Measurements from ENCODE around the gene DTNA. TPM values are rescaled to one million over a fixed set of nuclear protein-coding genes. Genes with fewer than 3 reads are reported as not detected.

Gene DTNA
- total RNA-seq, 1 experiment from 2014 or later: 9.6 TPM

GRCh38 chr18:34740101-34740500, 30.0 kb downstream of the DTNA start:
- ChIA-PET POLR2A (no interaction called here), CTCF (no interaction called here), RAD21 (ENCODE audit: low non-redundant PET in 1 of 2, low total read pairs in 2 of 2, uncharacterized antibody in 2 of 2, unreplicated experiment in 2 of 2) (no interaction called here)
- Histone ChIP-seq H3K4me2 (ENCODE audit: low read length) (no peak overlapping the region), H3K9me3 (ENCODE audit: control insufficient read depth in 1 of 2, insufficient read depth in 1 of 2, low read depth in 1 of 2, low read length in 2 of 2) (no peaks in the 10 kb centered on the region), H2AFZ (ENCODE audit: low read depth, low read length, poor library complexity, severe bottlenecking) (no peak overlapping the region), H3K79me2 (ENCODE audit: insufficient read depth, low read length) (no peaks in the 10 kb centered on the region), H3K36me3 (ENCODE audit: control insufficient read depth in 1 of 2, insufficient read depth in 2 of 2, low read length in 2 of 2) (no peaks in the 10 kb centered on the region), H3K4me3 (replicated peaks in 1 of 2; ENCODE audit: low read depth in 1 of 2, low read length in 2 of 2) (no peak overlapping the region), H3K27me3 (ENCODE audit: insufficient read depth, low read length) (peaks cover 3% of the 10 kb centered on the region; the same call in 1 of the 2 replicates), H3K27ac (ENCODE audit: low read depth, low read length) (no peak overlapping the region), H3K9ac (ENCODE audit: low read length) (no peak overlapping the region), H4K20me1 (ENCODE audit: insufficient read depth) (no peaks in the 10 kb centered on the region), H3K4me1 (ENCODE audit: control insufficient read depth in 1 of 2, insufficient read depth in 2 of 2, low read length in 2 of 2) (peaks cover 0 to 3% of the 10 kb centered on the region in 2 experiments; a peak in 1 of 4 replicates), H3K9me2 (ENCODE audit: insufficient read depth) (no peaks in the 10 kb centered on the region)
- TF ChIP-seq ZBTB33 (IDR thresholded peaks at IDR 0.05; ENCODE audit: extremely low read depth, insufficient replicate concordance, low read length) (no peak), FOSL1 (IDR thresholded peaks at IDR 0.05; ENCODE audit: low read depth) (no peak), ELF1 (IDR thresholded peaks at IDR 0.05; ENCODE audit: borderline replicate concordance, low read depth) (no peak), CBX3 (IDR thresholded peaks at IDR 0.05; ENCODE audit: low read depth) (no peak), YY1 (IDR thresholded peaks at IDR 0.05; ENCODE audit: extremely low read depth, insufficient replicate concordance, low read depth, low read length) (no peak), EZH2phosphoT487 (IDR thresholded peaks at IDR 0.05; ENCODE audit: borderline replicate concordance) (no peak)
- ATAC-seq: no peak
- intact Hi-C loops (cut with micrococcal nuclease): no loop called here
- DNase-seq (ENCODE audit: low read depth, low spot score): no peak
- no TSS peak for BruUV-seq (replicated peaks)

GRCh38 chr18:34740724-34741123, 30.6 kb downstream of the DTNA start:
- ChIA-PET CTCF (no interaction called here), POLR2A (no interaction called here), RAD21 (ENCODE audit: low non-redundant PET in 1 of 2, low total read pairs in 2 of 2, uncharacterized antibody in 2 of 2, unreplicated experiment in 2 of 2) (no interaction called here)
- ATAC-seq (no peak), DNase-seq (ENCODE audit: low read depth, low spot score) (no peak)
- Histone ChIP-seq H3K9me3 (ENCODE audit: control insufficient read depth in 1 of 2, insufficient read depth in 1 of 2, low read depth in 1 of 2, low read length in 2 of 2) (no peaks in the 10 kb centered on the region), H3K4me3 (replicated peaks in 1 of 2; ENCODE audit: low read depth in 1 of 2, low read length in 2 of 2) (no peak overlapping the region), H4K20me1 (ENCODE audit: insufficient read depth) (no peaks in the 10 kb centered on the region), H2AFZ (ENCODE audit: low read depth, low read length, poor library complexity, severe bottlenecking) (no peak overlapping the region), H3K4me1 (ENCODE audit: control insufficient read depth in 1 of 2, insufficient read depth in 2 of 2, low read length in 2 of 2) (peaks cover 0 to 3% of the 10 kb centered on the region in 2 experiments; a peak in 1 of 4 replicates), H3K27ac (ENCODE audit: low read depth, low read length) (no peak overlapping the region), H3K36me3 (ENCODE audit: control insufficient read depth in 1 of 2, insufficient read depth in 2 of 2, low read length in 2 of 2) (no peaks in the 10 kb centered on the region), H3K27me3 (ENCODE audit: insufficient read depth, low read length) (peaks cover 3% of the 10 kb centered on the region; the same call in 1 of the 2 replicates), H3K79me2 (ENCODE audit: insufficient read depth, low read length) (no peaks in the 10 kb centered on the region), H3K9ac (ENCODE audit: low read length) (no peak overlapping the region), H3K4me2 (ENCODE audit: low read length) (no peak overlapping the region), H3K9me2 (ENCODE audit: insufficient read depth) (no peaks in the 10 kb centered on the region)
- intact Hi-C loops (cut with micrococcal nuclease): no loop called here
- TF ChIP-seq RAD21 (IDR thresholded peaks at IDR 0.05; ENCODE audit: low read depth) (no peak), FOSL1 (IDR thresholded peaks at IDR 0.05; ENCODE audit: low read depth) (no peak), REST (IDR thresholded peaks at IDR 0.05; ENCODE audit: low read depth) (no peak), ZFX (IDR thresholded peaks at IDR 0.05) (no peak), CBX3 (IDR thresholded peaks at IDR 0.05; ENCODE audit: low read depth) (no peak), JUND (IDR thresholded peaks at IDR 0.05) (no peak), SIN3A (IDR thresholded peaks at IDR 0.05; ENCODE audit: low read depth) (no peak), TCF7L2 (IDR thresholded peaks at IDR 0.05; ENCODE audit: borderline replicate concordance, extremely low read depth, insufficient read depth, insufficient read length) (no peak)
- BruUV-seq (replicated peaks): no TSS peak

All from HCT116 (cell line).